Prostate gland (tissue), 2 donors: ENCODE results near the gene MEG3. TPM values are rescaled to one million over a fixed set of nuclear protein-coding genes. Genes with fewer than 3 reads are reported as not detected.

Source experiments
- DNase-seq: peaks from one replicate; pipeline ENCODE4 v3.0.0-alpha.2; 2019; ENCODE audit warnings: low spot score
- H3K27ac ChIP-seq, 2 donors: fragments of 200-600 bp; sonication (generic); 2 replicates each; pipeline ENCODE4 v1.5.1; 2017 to 2019
- H3K27me3 ChIP-seq: fragments of 200-600 bp; sonication (generic); replicated peaks from 2 replicates; pipeline ENCODE4 v1.5.1; 2019; ENCODE audit not compliant: insufficient read depth
- H3K36me3 ChIP-seq, 2 donors: fragments of 200-600 bp; sonication (generic); 1 replicate in 1 of 2; 2 replicates in 1 of 2; pipeline versions ENCODE4 v1.5.1 to v1.8.1; 2017 to 2019
- H3K4me1 ChIP-seq: fragments of 200-600 bp; sonication (generic); replicated peaks from 2 replicates; pipeline ENCODE4 v1.5.1; 2019
- H3K4me3 ChIP-seq, 2 donors: fragments of 200-600 bp; sonication (generic); 2 replicates each; pipeline ENCODE4 v1.5.1; 2017 to 2019
- H3K9me3 ChIP-seq: fragments of 200-600 bp; sonication (generic); 2 replicates; pipeline ENCODE4 v1.5.1; 2017
- POLR2A ChIP-seq: fragments of 450-650 bp; IDR thresholded peaks from one replicate; pipeline ENCODE4 v1.6.1; 2016; ENCODE audit warnings: antibody characterized with exemption, mild to moderate bottlenecking
- POLR2AphosphoS5 ChIP-seq: sonication (generic); formaldehyde crosslinking; IDR thresholded peaks from one replicate; pipeline ENCODE4 v1.6.1; 2017; ENCODE audit warnings: antibody characterized with exemption
- WGBS: methylation state at CpG from one replicate; pipeline ENCODE4 v1.1.5; 2018; 5-methylcytosine and 5-hydroxymethylcytosine counted together
- intact Hi-C: fragments of 100-400 bp; cut with DNase I; formaldehyde crosslinking; loops from one replicate; pipeline ENCODE4 v1.14.2; 2022
- total RNA-seq, 2 donors: library from RNA; depleted of rRNA; stranded (reverse); fragments of >200 nt; gene quantifications; one replicate each; pipeline ENCODE4 v1.1.0, GENCODE V29; 2016
- TF ChIP-seq, protein P1 (sequence below), 4 experiments: fragments of 200-600 bp in 2 of 4; fragments of 450-650 bp in 2 of 4; sonication (generic) in 2 of 4; IDR thresholded peaks; 1 replicate in 3 of 4; 2 replicates in 1 of 4; pipeline ENCODE4 v1.5.1; 2016 to 2019; ENCODE audit warnings: antibody characterized with exemption in 4 of 4, mild to moderate bottlenecking in 2 of 4, moderate library complexity in 2 of 4

MEG3 gene
- total RNA-seq, 2 donors from 2014 or later: 21.9 to 135 TPM

DNA sequence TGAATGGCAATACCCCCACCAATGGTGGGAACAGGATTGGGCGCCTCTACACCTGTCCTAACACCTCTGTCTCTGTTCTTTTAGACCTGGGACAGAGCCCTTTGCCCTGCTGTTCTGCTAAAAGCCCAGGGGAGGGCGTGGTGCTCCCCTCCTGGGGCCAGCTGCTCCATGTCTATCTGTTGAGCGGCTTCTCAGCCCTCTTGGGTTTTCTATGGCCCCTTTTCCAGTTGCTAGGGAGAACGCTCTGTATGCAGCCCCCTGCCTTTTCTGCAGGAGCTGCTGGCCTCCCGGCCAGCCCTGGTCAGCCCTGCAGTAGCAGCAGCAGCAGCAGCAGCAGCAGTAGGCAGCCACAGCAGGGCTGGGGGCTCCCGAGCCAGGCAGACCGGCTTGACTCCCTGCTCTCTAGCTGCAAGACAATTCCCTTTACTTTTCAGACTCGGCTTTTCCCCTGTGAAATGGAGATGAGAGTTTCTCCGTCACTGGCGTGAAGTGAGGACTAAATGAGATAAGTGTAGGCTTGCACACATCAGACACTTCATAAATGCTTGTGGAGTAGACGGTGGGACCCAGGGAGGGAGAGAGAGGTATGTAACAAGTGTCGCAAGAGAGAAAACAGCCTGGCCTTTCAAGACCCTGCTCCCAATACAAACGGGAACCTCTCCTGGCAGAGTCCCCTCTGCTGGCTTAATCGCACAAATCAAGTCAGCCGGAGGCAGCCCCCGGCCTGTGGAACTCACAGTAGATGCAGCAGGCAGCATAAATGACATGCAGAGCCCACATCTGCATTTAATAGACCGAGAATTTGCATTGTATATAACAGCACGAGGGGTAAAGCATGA, 76.6 kb downstream of the MEG3 start:
- no peak for DNase-seq
- Histone ChIP-seq H3K27me3 (no peaks in the 10 kb centered on the region), H3K36me3 (no peaks in the 10 kb centered on the region), H3K4me1 (peaks cover 15% of the 10 kb centered on the region), H3K4me3 (no peak overlapping the region), H3K27ac (no peak overlapping the region), H3K9me3 (no peaks in the 10 kb centered on the region)
- intact Hi-C loops: loop anchor here (5.0 kb wide), 2 partner anchors 85 to 725 kb away; no protein-coding TSS in a partner anchor
- TF ChIP-seq, protein P1, sequence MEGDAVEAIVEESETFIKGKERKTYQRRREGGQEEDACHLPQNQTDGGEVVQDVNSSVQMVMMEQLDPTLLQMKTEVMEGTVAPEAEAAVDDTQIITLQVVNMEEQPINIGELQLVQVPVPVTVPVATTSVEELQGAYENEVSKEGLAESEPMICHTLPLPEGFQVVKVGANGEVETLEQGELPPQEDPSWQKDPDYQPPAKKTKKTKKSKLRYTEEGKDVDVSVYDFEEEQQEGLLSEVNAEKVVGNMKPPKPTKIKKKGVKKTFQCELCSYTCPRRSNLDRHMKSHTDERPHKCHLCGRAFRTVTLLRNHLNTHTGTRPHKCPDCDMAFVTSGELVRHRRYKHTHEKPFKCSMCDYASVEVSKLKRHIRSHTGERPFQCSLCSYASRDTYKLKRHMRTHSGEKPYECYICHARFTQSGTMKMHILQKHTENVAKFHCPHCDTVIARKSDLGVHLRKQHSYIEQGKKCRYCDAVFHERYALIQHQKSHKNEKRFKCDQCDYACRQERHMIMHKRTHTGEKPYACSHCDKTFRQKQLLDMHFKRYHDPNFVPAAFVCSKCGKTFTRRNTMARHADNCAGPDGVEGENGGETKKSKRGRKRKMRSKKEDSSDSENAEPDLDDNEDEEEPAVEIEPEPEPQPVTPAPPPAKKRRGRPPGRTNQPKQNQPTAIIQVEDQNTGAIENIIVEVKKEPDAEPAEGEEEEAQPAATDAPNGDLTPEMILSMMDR (IDR thresholded peaks at IDR 0.05): no peak
- TF ChIP-seq POLR2AphosphoS5 (no peak), POLR2A (no peak)
- 75% methylated on average over 18 of the region's 18 CpGs for whole genome bisulfite sequencing

DNA sequence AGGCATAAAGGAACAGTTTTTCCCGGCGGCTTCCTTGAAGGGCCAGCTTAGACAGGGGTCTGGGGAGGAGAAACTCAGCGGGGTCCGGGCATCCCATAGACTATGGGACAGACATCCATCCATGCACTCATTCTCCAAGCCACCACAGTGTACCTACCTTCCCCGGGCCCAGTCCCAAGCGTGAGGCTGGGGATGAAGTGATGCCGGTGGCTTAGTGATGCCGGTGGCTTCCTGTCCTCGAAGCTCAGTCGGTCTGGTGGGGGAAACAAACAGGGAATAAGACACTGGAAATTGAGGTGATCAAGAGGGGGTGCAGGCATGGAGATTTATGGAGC, 77.2 kb downstream of the MEG3 start:
- no peaks in the 10 kb centered on the region for H3K36me3 ChIP-seq
- no peak for TF ChIP-seq POLR2A
- TF ChIP-seq POLR2AphosphoS5: no peak
- intact Hi-C loops: loop anchor here (5.0 kb wide), 2 partner anchors 86 to 724 kb away; no protein-coding TSS in a partner anchor
- H3K27me3 ChIP-seq: no peaks in the 10 kb centered on the region
- H3K9me3 ChIP-seq: no peaks in the 10 kb centered on the region
- DNase-seq: no peak
- H3K27ac ChIP-seq: no peak overlapping the region
- WGBS: 83% methylated on average over 10 of the region's 10 CpGs
- H3K4me3 ChIP-seq: no peak overlapping the region
- peaks cover 15% of the 10 kb centered on the region for H3K4me1 ChIP-seq

DNA sequence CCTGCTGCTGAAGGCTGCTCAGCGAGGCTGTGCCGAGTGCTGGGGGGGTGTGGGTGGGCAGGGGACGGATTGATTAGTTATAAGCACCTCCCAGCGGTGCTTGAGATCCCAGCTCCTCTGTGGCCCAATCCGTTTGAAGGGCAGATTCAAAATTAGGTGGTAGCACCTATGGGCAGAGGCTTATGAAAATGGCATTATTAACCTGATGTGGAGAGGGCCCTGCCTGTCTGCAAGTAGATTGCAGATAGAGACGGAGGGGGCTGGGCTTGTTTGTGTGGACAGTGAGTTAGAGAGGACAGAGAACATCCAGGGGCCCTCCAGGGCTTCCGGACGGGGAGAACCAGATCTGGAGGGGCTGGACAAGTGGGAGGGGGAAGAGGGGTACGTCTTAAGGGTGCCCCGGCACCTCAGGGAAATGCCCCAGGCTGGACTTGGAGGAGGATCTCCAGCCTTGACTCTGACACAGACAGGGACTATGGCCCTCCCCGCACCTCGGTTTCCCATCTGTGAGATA, 77.8 kb downstream of the MEG3 start, which contains the start of gene RTL1:
Gene RTL1 (minus strand): TSS at position 51 of the 514 bp plus-strand sequence. CDS start 18,934 bp downstream, outside the sequence.
- no peaks in the 10 kb centered on the region for H3K9me3 ChIP-seq
- H3K4me1 ChIP-seq: peaks cover 15% of the 10 kb centered on the region
- no peaks in the 10 kb centered on the region for H3K27me3 ChIP-seq
- intact Hi-C loops: loop anchor here (5.0 kb wide), 2 partner anchors 86 to 724 kb away; no protein-coding TSS in a partner anchor
- no peak for DNase-seq
- TF ChIP-seq, protein P1 (IDR thresholded peaks at IDR 0.05): no peak
- no peak for TF ChIP-seq POLR2A
- TF ChIP-seq POLR2AphosphoS5: no peak
- H3K36me3 ChIP-seq: no peaks in the 10 kb centered on the region
- WGBS: 76% methylated on average over 12 of the region's 12 CpGs
- H3K4me3 ChIP-seq: no peak within 1 kb of the TSS
- H3K27ac ChIP-seq: no peak within 1 kb of the TSS

DNA sequence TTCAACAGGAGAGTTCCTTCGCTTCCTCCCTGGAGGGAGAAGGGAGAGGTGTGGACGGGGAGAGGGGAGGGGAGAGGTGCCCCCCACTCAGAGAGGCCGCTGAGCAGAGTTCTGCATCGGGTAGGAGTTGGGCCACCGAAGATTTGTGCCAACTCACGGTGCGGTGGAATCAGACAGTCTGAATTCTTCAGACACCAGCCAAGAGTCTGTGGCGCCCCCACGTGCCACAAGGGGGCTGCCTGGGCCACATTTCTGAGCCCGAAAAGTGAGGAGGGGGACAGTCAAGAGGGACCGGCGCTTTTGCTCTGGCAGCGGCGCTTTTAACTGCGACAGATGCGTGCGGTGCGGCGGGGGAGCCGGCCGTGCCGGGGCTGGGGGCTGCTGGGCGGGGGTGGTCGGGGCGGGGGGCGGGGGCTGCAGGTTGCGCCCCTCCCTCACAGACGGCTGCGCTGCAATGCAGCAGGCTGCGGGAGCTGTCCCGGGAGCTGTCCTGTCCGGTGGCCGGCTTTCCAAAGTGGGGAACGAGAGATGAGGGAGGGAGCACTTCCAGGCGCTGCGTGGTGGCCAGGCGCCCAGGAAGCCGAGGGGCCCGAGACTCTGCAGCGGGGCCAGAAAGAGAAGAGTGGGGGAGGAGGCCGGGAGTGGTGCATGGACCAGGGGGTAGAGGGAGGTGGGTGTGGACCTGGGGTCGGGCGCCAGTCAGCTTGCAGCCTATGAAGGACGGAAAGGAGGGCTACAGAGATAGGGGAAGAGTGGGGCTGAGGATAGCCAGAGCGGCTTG, 78.6 kb downstream of the MEG3 start:
- no peak overlapping the region for H3K27ac ChIP-seq
- H3K4me1 ChIP-seq: peaks cover 11% of the 10 kb centered on the region
- H3K4me3 ChIP-seq: no peak overlapping the region
- intact Hi-C loops: loop anchor here (5.0 kb wide), 2 partner anchors 87 to 723 kb away; no protein-coding TSS in a partner anchor
- H3K9me3 ChIP-seq: no peaks in the 10 kb centered on the region
- no peak for DNase-seq
- no peaks in the 10 kb centered on the region for H3K27me3 ChIP-seq
- 38% methylated on average over 45 of the region's 45 CpGs for WGBS
- TF ChIP-seq POLR2A: no peak
- TF ChIP-seq, protein P1 (IDR thresholded peaks at IDR 0.05): no peak
- TF ChIP-seq POLR2AphosphoS5: no peak
- H3K36me3 ChIP-seq: no peaks in the 10 kb centered on the region

DNA sequence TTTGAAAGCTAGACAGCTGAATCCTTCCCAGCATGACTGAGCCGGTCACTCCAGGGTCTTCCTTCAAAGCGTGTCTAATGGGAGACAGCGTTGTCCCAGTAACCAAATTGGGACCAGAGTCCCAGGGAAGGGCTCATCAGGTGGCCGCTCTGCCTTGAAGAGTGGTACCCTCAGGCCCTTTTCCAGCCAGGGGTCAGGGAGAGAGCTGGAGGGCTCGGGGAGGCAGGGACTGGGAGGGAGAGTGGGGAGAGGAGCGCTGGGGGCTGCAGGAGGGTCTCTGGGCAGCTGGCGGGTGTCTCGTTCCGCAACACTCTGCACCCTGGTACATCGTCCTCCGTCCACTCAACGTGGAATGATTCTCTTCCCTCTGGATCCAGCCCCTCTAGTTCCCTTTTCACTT, 79.2 kb downstream of the MEG3 start:
- DNase-seq: no peak
- Histone ChIP-seq H3K4me3 (no peak overlapping the region), H3K27me3 (no peaks in the 10 kb centered on the region), H3K36me3 (no peaks in the 10 kb centered on the region), H3K9me3 (no peaks in the 10 kb centered on the region), H3K4me1 (peaks cover 5% of the 10 kb centered on the region), H3K27ac (no peak overlapping the region)
- no peak for TF ChIP-seq POLR2A
- intact Hi-C loops: no loop called here
- WGBS: 80% methylated on average over 12 of the region's 12 CpGs
